Measurements from ENCODE around the gene KCNJ11. TPM values are rescaled to one million over a fixed set of nuclear protein-coding genes. Genes with fewer than 3 reads are reported as not detected.
A peak's percentile ranks its signal among the peaks of the same experiment; 100 is the strongest.

KCNJ11 gene
- total RNA-seq, 1 donor from 2014 or later, result not detected

GRCh38 chr11:17389957-17390649, 1.6 kb upstream of the KCNJ11 start:
- peak overlapping the region; percentile 16 for H3K4me3 Mint-ChIP-seq (ENCODE audit: unreplicated experiment)
- H3K27me3 Mint-ChIP-seq (ENCODE audit: low read depth), result peaks cover 14% of the 10 kb centered on the region
- no peaks in the 10 kb centered on the region for H3K9me3 Mint-ChIP-seq (ENCODE audit: low read depth)
- TF ChIP-seq, protein P1, sequence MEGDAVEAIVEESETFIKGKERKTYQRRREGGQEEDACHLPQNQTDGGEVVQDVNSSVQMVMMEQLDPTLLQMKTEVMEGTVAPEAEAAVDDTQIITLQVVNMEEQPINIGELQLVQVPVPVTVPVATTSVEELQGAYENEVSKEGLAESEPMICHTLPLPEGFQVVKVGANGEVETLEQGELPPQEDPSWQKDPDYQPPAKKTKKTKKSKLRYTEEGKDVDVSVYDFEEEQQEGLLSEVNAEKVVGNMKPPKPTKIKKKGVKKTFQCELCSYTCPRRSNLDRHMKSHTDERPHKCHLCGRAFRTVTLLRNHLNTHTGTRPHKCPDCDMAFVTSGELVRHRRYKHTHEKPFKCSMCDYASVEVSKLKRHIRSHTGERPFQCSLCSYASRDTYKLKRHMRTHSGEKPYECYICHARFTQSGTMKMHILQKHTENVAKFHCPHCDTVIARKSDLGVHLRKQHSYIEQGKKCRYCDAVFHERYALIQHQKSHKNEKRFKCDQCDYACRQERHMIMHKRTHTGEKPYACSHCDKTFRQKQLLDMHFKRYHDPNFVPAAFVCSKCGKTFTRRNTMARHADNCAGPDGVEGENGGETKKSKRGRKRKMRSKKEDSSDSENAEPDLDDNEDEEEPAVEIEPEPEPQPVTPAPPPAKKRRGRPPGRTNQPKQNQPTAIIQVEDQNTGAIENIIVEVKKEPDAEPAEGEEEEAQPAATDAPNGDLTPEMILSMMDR (IDR thresholded peaks at IDR 0.05), result no peak
- H3K27ac Mint-ChIP-seq (ENCODE audit: unreplicated experiment), result no peak overlapping the region
- H3K4me1 Mint-ChIP-seq (ENCODE audit: low read depth), result peaks cover 2% of the 10 kb centered on the region
- H3K36me3 Mint-ChIP-seq (ENCODE audit: low read depth), result no peaks in the 10 kb centered on the region
- no peak for DNase-seq (ENCODE audit: low spot score)

DNA sequence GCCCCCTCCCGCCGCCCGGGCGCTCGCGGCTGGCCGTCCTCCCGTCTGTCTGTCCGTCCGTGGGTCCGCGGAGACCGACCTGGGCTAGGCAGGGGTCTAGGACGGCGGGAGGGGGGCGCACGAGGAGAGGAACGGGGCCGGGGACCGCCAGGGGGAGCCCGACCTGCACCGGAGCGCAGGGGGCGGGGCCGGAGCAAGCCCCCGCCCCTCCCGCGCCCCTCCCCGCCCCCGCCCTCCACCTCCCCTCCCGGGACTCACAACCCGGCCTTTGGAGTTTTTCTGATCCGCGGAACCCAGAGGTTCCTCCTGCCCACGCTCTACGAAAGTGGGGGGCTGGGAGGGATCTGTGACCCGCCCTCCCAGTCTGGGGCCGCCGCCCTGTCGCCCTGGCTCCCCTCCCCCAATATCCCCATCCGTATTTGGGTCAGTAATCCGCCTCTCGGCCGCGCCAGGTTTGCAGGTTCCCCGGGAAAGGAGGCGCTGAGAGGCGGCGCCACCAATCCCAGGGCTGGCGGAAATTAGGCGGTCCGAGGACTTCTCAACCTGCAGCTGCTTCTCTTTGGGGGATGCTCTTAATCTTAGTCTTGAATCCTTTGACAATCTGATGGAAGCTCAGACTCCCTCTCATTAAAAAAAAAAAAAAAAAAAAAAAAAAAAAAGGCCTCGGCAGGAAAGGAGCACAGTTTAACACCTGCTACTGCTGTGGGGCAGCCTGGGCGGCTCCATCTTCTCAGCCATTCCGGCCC, 925 bp upstream of the KCNJ11 start:
- TF ChIP-seq, protein P1 (IDR thresholded peaks at IDR 0.05), result peak; percentile 86
- H3K4me3 Mint-ChIP-seq (ENCODE audit: unreplicated experiment), result peak overlapping the region; percentile 68
- H3K27ac Mint-ChIP-seq (ENCODE audit: unreplicated experiment), result no peak overlapping the region
- DNase-seq (ENCODE audit: low spot score), result no peak
- H3K36me3 Mint-ChIP-seq (ENCODE audit: low read depth), result no peaks in the 10 kb centered on the region
- peaks cover 14% of the 10 kb centered on the region for H3K27me3 Mint-ChIP-seq (ENCODE audit: low read depth)
- peaks cover 2% of the 10 kb centered on the region for H3K4me1 Mint-ChIP-seq (ENCODE audit: low read depth)
- H3K9me3 Mint-ChIP-seq (ENCODE audit: low read depth), result no peaks in the 10 kb centered on the region

DNA sequence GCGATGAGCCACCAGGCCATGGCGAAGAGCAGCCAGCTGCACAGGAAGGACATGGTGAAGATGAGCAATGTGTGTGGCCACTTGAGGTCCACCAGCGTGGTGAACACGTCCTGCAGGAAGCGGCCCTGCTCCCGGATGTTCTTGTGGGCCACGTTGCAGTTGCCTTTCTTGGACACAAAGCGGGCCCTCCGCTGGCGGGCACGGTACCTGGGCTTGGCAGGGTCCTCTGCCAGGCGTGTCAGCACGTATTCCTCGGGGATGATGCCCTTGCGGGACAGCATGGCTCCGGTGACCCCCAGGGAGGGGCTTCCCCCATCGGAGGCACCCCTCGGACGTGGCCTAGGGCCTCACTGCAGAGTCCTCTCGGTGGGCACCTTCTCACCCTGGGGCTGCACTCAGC, 648 bp downstream of the KCNJ11 start:
- no peak for DNase-seq (ENCODE audit: low spot score)
- no peak overlapping the region for H3K4me3 Mint-ChIP-seq (ENCODE audit: unreplicated experiment)
- TF ChIP-seq, protein P1 (IDR thresholded peaks at IDR 0.05), result no peak
- H3K9me3 Mint-ChIP-seq (ENCODE audit: low read depth), result no peaks in the 10 kb centered on the region
- no peaks in the 10 kb centered on the region for H3K36me3 Mint-ChIP-seq (ENCODE audit: low read depth)
- peaks cover 14% of the 10 kb centered on the region for H3K27me3 Mint-ChIP-seq (ENCODE audit: low read depth)
- H3K4me1 Mint-ChIP-seq (ENCODE audit: low read depth), result peaks cover 2% of the 10 kb centered on the region
- no peak overlapping the region for H3K27ac Mint-ChIP-seq (ENCODE audit: unreplicated experiment)

DNA sequence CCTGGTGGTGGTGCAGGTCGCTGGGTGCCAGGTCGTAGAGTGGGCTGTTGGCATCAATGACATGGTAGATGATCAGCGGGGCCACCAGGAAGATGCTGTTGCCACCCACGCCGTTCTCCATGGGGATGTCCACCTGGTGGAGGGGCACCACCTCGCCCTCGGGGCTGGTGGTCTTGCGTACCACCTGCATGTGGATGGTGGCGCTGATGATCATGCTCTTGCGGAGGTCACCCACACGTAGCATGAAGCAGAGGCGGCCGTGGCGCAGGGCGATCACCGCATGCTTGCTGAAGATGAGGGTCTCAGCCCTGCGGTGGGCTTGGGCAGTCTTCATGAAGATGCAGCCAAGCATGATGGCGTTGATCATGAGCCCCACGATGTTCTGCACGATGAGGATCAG, 1.2 kb downstream of the KCNJ11 start:
- Mint-ChIP-seq H3K27ac (ENCODE audit: unreplicated experiment) (no peak overlapping the region), H3K4me3 (ENCODE audit: unreplicated experiment) (no peak overlapping the region), H3K9me3 (ENCODE audit: low read depth) (no peaks in the 10 kb centered on the region)

More for the DNA sequence above, 1.2 kb downstream of the KCNJ11 start:
- Mint-ChIP-seq H3K4me1 (ENCODE audit: low read depth) (peaks cover 2% of the 10 kb centered on the region), H3K27me3 (ENCODE audit: low read depth) (peaks cover 14% of the 10 kb centered on the region), H3K36me3 (ENCODE audit: low read depth) (no peaks in the 10 kb centered on the region)
- TF ChIP-seq, protein P1 (IDR thresholded peaks at IDR 0.05), result no peak
- DNase-seq (ENCODE audit: low spot score), result no peak

Measured in chondrocyte (in vitro differentiated cells).